Stimulated activated CD8-positive, alpha-beta memory T cell treated with anti-CD3 and anti-CD28 coated beads, Interleukin-15, amount 100 ng/mL, for 24 hours (primary cell): ENCODE results near the gene PCDHB3.
"Not testable (repeated sequence)": the region's sequence is repeated elsewhere in the genome, so short reads cannot be mapped to it uniquely, and the experiment has no call there.

Experiments used
- DNase-seq: peaks from one replicate; pipeline ENCODE4 v3.0.0-alpha.2; 2020; ENCODE audit warnings: low read depth

PCDHB3 gene

GRCh38 chr5:141100243-141100805 is at the start of gene PCDHB3:
TSS of gene PCDHB3 (plus strand) at chr5:141100473. CDS start at chr5:141100650, 177 bp downstream.
- no peak for DNase-seq

- DNase-seq = no peak
Measured at GRCh38 chr5:141050622-141051520, 49.4 kb upstream of the PCDHB3 start, which contains the start of gene PCDHB1. TSS of gene PCDHB1 (plus strand) at chr5:141051374. CDS start at chr5:141051471, 97 bp downstream.

- no peak for DNase-seq
Measured at GRCh38 chr5:141051521-141051866, 48.8 kb upstream of the PCDHB3 start.

GRCh38 chr5:141077826-141078225 is 22.4 kb upstream of the PCDHB3 start:
- no peak for DNase-seq

- DNase-seq = no peak
Measured at GRCh38 chr5:141082228-141082627, 18.0 kb upstream of the PCDHB3 start.

- DNase-seq = no peak
Measured at GRCh38 chr5:141084487-141084989, 15.7 kb upstream of the PCDHB3 start.

- no peak for DNase-seq
Measured at GRCh38 chr5:141094481-141095262, 5.6 kb upstream of the PCDHB3 start, which contains the start of gene PCDHB2. TSS of gene PCDHB2 (plus strand) at chr5:141094615. CDS start at chr5:141094791, 176 bp downstream.

- no peak for DNase-seq
Measured at GRCh38 chr5:141095263-141095641, 5.0 kb upstream of the PCDHB3 start.

GRCh38 chr5:141096181-141096580 is 4.1 kb upstream of the PCDHB3 start:
- not testable (repeated sequence) for DNase-seq

GRCh38 chr5:141096586-141096985 is 3.7 kb upstream of the PCDHB3 start:
- DNase-seq = not testable (repeated sequence)

GRCh38 chr5:141101059-141101458 is 786 bp downstream of the PCDHB3 start:
- DNase-seq = no peak

GRCh38 chr5:141102070-141102469 is 1.8 kb downstream of the PCDHB3 start:
- DNase-seq = not testable (repeated sequence)

- DNase-seq = not testable (repeated sequence)
Measured at GRCh38 chr5:141102471-141102870, 2.2 kb downstream of the PCDHB3 start.

- DNase-seq = no peak
Measured at GRCh38 chr5:141105350-141105749, 5.1 kb downstream of the PCDHB3 start.

GRCh38 chr5:141119250-141119649 is 19.0 kb downstream of the PCDHB3 start:
- no peak for DNase-seq

- DNase-seq = no peak
Measured at GRCh38 chr5:141121563-141121962, 21.3 kb downstream of the PCDHB3 start, which contains the start of gene PCDHB4. TSS of gene PCDHB4 (plus strand) at chr5:141121818. CDS start at chr5:141121999, 181 bp downstream.

GRCh38 chr5:141121985-141122384 is 21.7 kb downstream of the PCDHB3 start:
- DNase-seq = no peak

- DNase-seq = not testable (repeated sequence)
Measured at GRCh38 chr5:141123396-141124135, 23.3 kb downstream of the PCDHB3 start.

GRCh38 chr5:141127305-141127704 is 27.0 kb downstream of the PCDHB3 start:
- DNase-seq = no peak

GRCh38 chr5:141135030-141135717 is 34.9 kb downstream of the PCDHB3 start, which contains the start of gene PCDHB5:
TSS of gene PCDHB5 (plus strand) at chr5:141135206. CDS start at chr5:141135435, 229 bp downstream.
- no peak for DNase-seq
